Activated naive CD4-positive, alpha-beta T cell treated with Interleukin-2 at 50 U/mL for 16 hours (primary cell): ENCODE data around the gene OPN4.
"Not testable (repeated sequence)": the region's sequence is repeated elsewhere in the genome, so short reads cannot be mapped to it uniquely, and the experiment has no call there.

ENCODE experiments used
- DNase-seq: peaks from one replicate; pipeline ENCODE4 v3.0.0-alpha.2; 2020

Gene OPN4

GRCh38 chr10:86654411-86655172 lies at the start of gene OPN4:
Gene OPN4, plus strand, starts transcription at chr10:86654547. Its CDS starts 237 bp downstream, at chr10:86654784.
- DNase-seq: no peak

GRCh38 chr10:86607674-86608073 lies 46.7 kb upstream of the OPN4 start:
- no peak for DNase-seq

- no peak for DNase-seq
Observed at GRCh38 chr10:86609920-86610319, 44.4 kb upstream of the OPN4 start.

GRCh38 chr10:86611386-86611785 lies 43.0 kb upstream of the OPN4 start:
- DNase-seq: no peak

GRCh38 chr10:86613096-86613495 lies 41.3 kb upstream of the OPN4 start:
- DNase-seq: no peak

GRCh38 chr10:86613905-86614304 lies 40.4 kb upstream of the OPN4 start:
- no peak for DNase-seq

- DNase-seq: no peak
Observed at GRCh38 chr10:86614853-86615252, 39.5 kb upstream of the OPN4 start.

GRCh38 chr10:86617278-86617677 lies 37.1 kb upstream of the OPN4 start:
- not testable (repeated sequence) for DNase-seq

GRCh38 chr10:86628311-86628710 lies 26.0 kb upstream of the OPN4 start:
- DNase-seq: no peak

- no peak for DNase-seq
Observed at GRCh38 chr10:86630079-86630478, 24.3 kb upstream of the OPN4 start.

GRCh38 chr10:86632009-86632800 lies 22.1 kb upstream of the OPN4 start:
- DNase-seq: no peak

GRCh38 chr10:86632951-86633350 lies 21.4 kb upstream of the OPN4 start:
- no peak for DNase-seq

GRCh38 chr10:86635402-86635801 lies 18.9 kb upstream of the OPN4 start:
- DNase-seq: no peak

GRCh38 chr10:86636311-86636710 lies 18.0 kb upstream of the OPN4 start:
- DNase-seq: no peak

- no peak for DNase-seq
Observed at GRCh38 chr10:86642021-86642420, 12.3 kb upstream of the OPN4 start.

GRCh38 chr10:86642499-86642898 lies 11.8 kb upstream of the OPN4 start:
- DNase-seq: no peak

GRCh38 chr10:86644152-86644793 lies 10.1 kb upstream of the OPN4 start:
- DNase-seq: no peak

GRCh38 chr10:86644794-86645445 lies 9.4 kb upstream of the OPN4 start:
- no peak for DNase-seq

- not testable (repeated sequence) for DNase-seq
Observed at GRCh38 chr10:86645621-86646165, 8.7 kb upstream of the OPN4 start.

GRCh38 chr10:86646532-86646931 lies 7.8 kb upstream of the OPN4 start:
- no peak for DNase-seq

GRCh38 chr10:86646933-86647332 lies 7.4 kb upstream of the OPN4 start:
- DNase-seq: no peak

- DNase-seq: no peak
Observed at GRCh38 chr10:86647773-86648703, 6.3 kb upstream of the OPN4 start.
